CD4-positive, alpha-beta memory T cell (primary cell): ENCODE results near the gene TMEM44. TPM values are rescaled to one million over a fixed set of nuclear protein-coding genes. Genes with fewer than 3 reads are reported as not detected.
"Not testable (repeated sequence)": the region's sequence is repeated elsewhere in the genome, so short reads cannot be mapped to it uniquely, and the experiment has no call there.

Experiments used
- CTCF ChIA-PET: fragments of 350-600 bp; sonication (Branson Sonifier 250); formaldehyde crosslinking; loops from one replicate; lab custom pipeline; 2021; ENCODE audit warnings: inconsistent platforms; ENCODE audit not compliant: partially characterized antibody; lab: Charles Lee
- POLR2A ChIA-PET: fragments of 350-600 bp; sonication (Branson Sonifier 250); formaldehyde crosslinking; loops from one replicate; lab custom pipeline; 2021; ENCODE audit not compliant: partially characterized antibody; lab: Charles Lee
- DNase-seq, 5 donors: peaks; one replicate each; pipeline versions ENCODE4 v3.0.0 to v3.0.0-alpha.2; 2020 to 2022; ENCODE audit warnings: mixed read lengths in 1 of 5
- H3K27ac ChIP-seq: one replicate; pipeline ENCODE4 v1.7.0; 2013; ENCODE audit warnings: low read depth, low read length
- H3K27me3 ChIP-seq: 2 replicates; pipeline ENCODE4 v1.7.0; 2013; ENCODE audit warnings: mild to moderate bottlenecking, low read length, moderate library complexity; ENCODE audit not compliant: insufficient read depth
- H3K36me3 ChIP-seq: 2 replicates; pipeline ENCODE4 v1.7.0; 2013; ENCODE audit warnings: mild to moderate bottlenecking, low read length, moderate library complexity; ENCODE audit not compliant: insufficient read depth
- H3K4me1 ChIP-seq: 2 replicates; pipeline ENCODE4 v1.7.0; 2013; ENCODE audit warnings: mild to moderate bottlenecking, low read length, moderate library complexity; ENCODE audit not compliant: insufficient read depth
- H3K4me3 ChIP-seq, 2 donors: one replicate each; pipeline ENCODE4 v1.7.0; 2013; ENCODE audit warnings: low read length in 2 of 2, mild to moderate bottlenecking in 1 of 2
- H3K9me3 ChIP-seq, 2 donors: one replicate each; pipeline ENCODE4 v1.7.0; 2013; ENCODE audit warnings: low read length in 2 of 2, control low read depth in 1 of 2; ENCODE audit not compliant: control insufficient read depth in 1 of 2
- H3K27ac Mint-ChIP-seq, 7 donors: one replicate each; pipeline ENCODE4 v1.8.0; 2020 to 2021; ENCODE audit warnings: mixed read lengths in 7 of 7, mild to moderate bottlenecking in 6 of 7, inconsistent platforms in 3 of 7, moderate library complexity in 3 of 7
- H3K27me3 Mint-ChIP-seq, 2 donors: one replicate each; pipeline ENCODE4 v1.8.0; 2020 to 2021; ENCODE audit warnings: mixed read lengths in 2 of 2
- H3K36me3 Mint-ChIP-seq, 2 donors: one replicate each; pipeline ENCODE4 v1.8.0; 2020 to 2021; ENCODE audit warnings: mixed read lengths in 2 of 2, inconsistent platforms in 1 of 2, mild to moderate bottlenecking in 1 of 2
- H3K4me1 Mint-ChIP-seq, 4 donors: one replicate each; pipeline ENCODE4 v1.8.0; 2020 to 2021; ENCODE audit warnings: mixed read lengths in 4 of 4, mild to moderate bottlenecking in 1 of 4
- H3K4me3 Mint-ChIP-seq, 8 donors: one replicate each; pipeline ENCODE4 v1.8.0; 2020 to 2021; ENCODE audit warnings: mixed read lengths in 8 of 8, mild to moderate bottlenecking in 7 of 8, moderate library complexity in 6 of 8, inconsistent platforms in 3 of 8
- H3K9me3 Mint-ChIP-seq, 8 donors: one replicate each; pipeline ENCODE4 v1.8.0; 2020 to 2021; ENCODE audit warnings: mixed read lengths in 8 of 8, mild to moderate bottlenecking in 5 of 8, inconsistent platforms in 3 of 8, moderate library complexity in 1 of 8
- intact Hi-C: fragments of 100-400 bp; cut with micrococcal nuclease; formaldehyde crosslinking; loops from one replicate; pipeline ENCODE4 v1.15.1; 2023
- polyA plus RNA-seq, 2 donors: library from polyadenylated mRNA; unstranded; fragments of 300-500 nt; fragmentation: Illumina TruSeq; gene quantifications; one replicate each; pipeline ENCODE4 v1.2.3, GENCODE V29; 2021
- total RNA-seq, 2 experiments: library from RNA; stranded (reverse); gene quantifications; one replicate each; pipeline ENCODE4 v1.2.3, GENCODE V29; 2021

TMEM44 gene
- total and polyA plus RNA-seq, 4 experiments from 2014 or later, result 1.3 to 2.1 (median 1.9) TPM; not detected in 1

GRCh38 chr3:194632809-194633348, 340 bp downstream of the TMEM44 start:
- intact Hi-C loops, result loop anchor here (1.0 kb wide), 1 partner anchor 161 kb away; no protein-coding TSS in a partner anchor
- CTCF ChIA-PET, result no interaction called here
- peaks cover 7% of the 10 kb centered on the region for H3K4me1 ChIP-seq
- Mint-ChIP-seq H3K4me3 (peak overlapping the region; percentile 82 to 86 (median 82)), H3K27me3 (no peaks in the 10 kb centered on the region), H3K36me3 (no peaks in the 10 kb centered on the region), H3K4me1 (peaks cover 3 to 27% (median 10%) of the 10 kb centered on the region in 4 donors), H3K27ac (peak overlapping the region in 4 of 7 donors; percentile 22 to 72 (median 54)), H3K9me3 (no peaks in the 10 kb centered on the region)
- no peak overlapping the region for H3K27ac ChIP-seq
- H3K4me3 ChIP-seq, result peak overlapping the region; percentile 31 to 64
- H3K27me3 ChIP-seq, result no peaks in the 10 kb centered on the region
- POLR2A ChIA-PET, result interaction anchor here (0.7 to 1.4 kb wide), 4 partner anchors 39 to 147 kb away, joined by 3 to 6 read pairs (median 3); partner anchors contain the start of gene LSG1
- H3K36me3 ChIP-seq, result no peaks in the 10 kb centered on the region
- no peak for DNase-seq
- no peaks in the 10 kb centered on the region for H3K9me3 ChIP-seq

DNA sequence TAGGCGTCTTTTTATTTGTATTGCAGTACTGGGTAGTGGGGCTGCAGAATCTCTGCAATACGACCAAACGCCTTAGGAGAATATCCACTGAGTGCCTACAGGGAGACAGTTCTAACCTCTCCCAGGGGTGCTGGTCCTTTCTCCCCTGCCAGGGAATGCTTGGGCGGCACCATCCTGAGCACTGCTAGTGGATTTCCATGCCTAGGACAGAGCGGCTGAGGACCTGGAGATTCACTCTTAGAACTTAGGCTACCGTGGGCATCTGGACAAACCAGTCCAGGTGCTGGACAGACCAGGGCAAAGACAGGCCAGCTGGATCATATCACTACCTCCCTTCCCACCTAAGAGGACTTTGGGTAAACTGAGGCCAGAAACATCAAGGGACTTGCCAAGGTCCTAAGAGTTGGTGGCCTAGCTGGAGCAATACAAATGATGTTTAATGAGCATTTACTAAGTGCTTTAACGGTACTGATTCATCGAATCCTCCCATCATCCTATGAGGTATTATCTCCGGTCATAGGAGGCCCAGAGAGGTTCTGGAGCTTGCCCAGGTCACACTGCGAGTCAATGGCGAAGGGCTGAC, 902 bp downstream of the TMEM44 start:
- Histone ChIP-seq H3K4me3 (peak overlapping the region in 1 of 2 donors; percentile 51), H3K36me3 (no peaks in the 10 kb centered on the region), H3K4me1 (peaks cover 7% of the 10 kb centered on the region), H3K27ac (no peak overlapping the region), H3K27me3 (no peaks in the 10 kb centered on the region), H3K9me3 (no peaks in the 10 kb centered on the region)
- Mint-ChIP-seq H3K9me3 (no peaks in the 10 kb centered on the region), H3K27me3 (no peaks in the 10 kb centered on the region), H3K27ac (peak overlapping the region in 4 of 7 donors; percentile 17 to 72 (median 42)), H3K4me3 (peak overlapping the region; percentile 82 to 86 (median 82)), H3K36me3 (no peaks in the 10 kb centered on the region), H3K4me1 (peaks cover 3 to 22% (median 10%) of the 10 kb centered on the region in 4 donors)
- no peak for DNase-seq
- intact Hi-C loops, result no loop called here
- ChIA-PET POLR2A (no interaction called here), CTCF (no interaction called here)

DNA sequence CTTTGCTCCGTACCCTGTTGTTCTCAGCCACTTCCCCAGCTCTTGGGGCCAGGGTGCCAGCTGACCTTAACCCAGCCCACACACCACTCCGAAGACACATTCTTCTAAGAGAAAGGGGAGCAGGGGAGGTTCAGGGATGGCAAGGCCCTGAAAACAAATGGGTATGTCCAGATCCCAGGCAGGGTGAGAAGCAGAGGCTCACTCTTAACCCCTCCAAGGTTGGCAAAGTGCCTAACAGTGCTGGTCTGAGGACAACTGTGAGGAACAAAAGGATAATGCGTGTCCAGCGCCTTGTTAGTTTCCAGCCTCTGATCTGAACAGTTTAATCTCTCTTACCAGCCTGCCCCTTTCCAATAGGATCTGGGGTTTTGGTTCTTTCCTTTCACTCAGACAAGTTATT, 1.5 kb downstream of the TMEM44 start:
- H3K9me3 ChIP-seq, result no peaks in the 10 kb centered on the region
- H3K27ac Mint-ChIP-seq, result no peak overlapping the region
- H3K9me3 Mint-ChIP-seq, result no peaks in the 10 kb centered on the region
- peaks cover 3 to 17% (median 10%) of the 10 kb centered on the region in 4 donors for H3K4me1 Mint-ChIP-seq
- H3K27ac ChIP-seq, result no peak overlapping the region
- no peaks in the 10 kb centered on the region for H3K27me3 Mint-ChIP-seq
- no peak overlapping the region for H3K4me3 ChIP-seq
- intact Hi-C loops, result no loop called here
- H3K36me3 ChIP-seq, result no peaks in the 10 kb centered on the region
- no peaks in the 10 kb centered on the region for H3K27me3 ChIP-seq
- H3K4me3 Mint-ChIP-seq, result peak overlapping the region in 3 of 8 donors; percentile 83 to 86 (median 85)
- ChIA-PET CTCF (no interaction called here), POLR2A (no interaction called here)
- no peaks in the 10 kb centered on the region for H3K36me3 Mint-ChIP-seq
- peaks cover 7% of the 10 kb centered on the region for H3K4me1 ChIP-seq
- no peak for DNase-seq

GRCh38 chr3:194630681-194631080, 2.5 kb downstream of the TMEM44 start:
- H3K4me1 ChIP-seq, intact Hi-C loops, DNase-seq, H3K27me3 Mint-ChIP-seq, H3K4me3 Mint-ChIP-seq, H3K27ac ChIP-seq, H3K4me3 ChIP-seq, H3K36me3 ChIP-seq, H3K9me3 Mint-ChIP-seq, CTCF ChIA-PET, H3K36me3 Mint-ChIP-seq, POLR2A ChIA-PET, H3K9me3 ChIP-seq, H3K27ac Mint-ChIP-seq, H3K27me3 ChIP-seq: not testable (repeated sequence)
- peaks cover 3 to 17% (median 9%) of the 10 kb centered on the region in 4 donors for H3K4me1 Mint-ChIP-seq

GRCh38 chr3:194624956-194625355, 8.3 kb downstream of the TMEM44 start:
- no peak overlapping the region for H3K4me3 Mint-ChIP-seq
- intact Hi-C loops, result no loop called here
- H3K27ac Mint-ChIP-seq, result peak overlapping the region in 1 of 7 donors; percentile 36
- POLR2A ChIA-PET, result no interaction called here
- H3K4me1 Mint-ChIP-seq, result no peaks in the 10 kb centered on the region
- Histone ChIP-seq H3K36me3 (no peaks in the 10 kb centered on the region), H3K27me3 (no peaks in the 10 kb centered on the region), H3K4me1 (no peaks in the 10 kb centered on the region), H3K9me3 (no peaks in the 10 kb centered on the region), H3K4me3 (no peak overlapping the region), H3K27ac (no peak overlapping the region)
- no peaks in the 10 kb centered on the region for H3K36me3 Mint-ChIP-seq
- DNase-seq, result no peak
- CTCF ChIA-PET, result no interaction called here
- H3K27me3 Mint-ChIP-seq, result no peaks in the 10 kb centered on the region
- no peaks in the 10 kb centered on the region for H3K9me3 Mint-ChIP-seq

DNA sequence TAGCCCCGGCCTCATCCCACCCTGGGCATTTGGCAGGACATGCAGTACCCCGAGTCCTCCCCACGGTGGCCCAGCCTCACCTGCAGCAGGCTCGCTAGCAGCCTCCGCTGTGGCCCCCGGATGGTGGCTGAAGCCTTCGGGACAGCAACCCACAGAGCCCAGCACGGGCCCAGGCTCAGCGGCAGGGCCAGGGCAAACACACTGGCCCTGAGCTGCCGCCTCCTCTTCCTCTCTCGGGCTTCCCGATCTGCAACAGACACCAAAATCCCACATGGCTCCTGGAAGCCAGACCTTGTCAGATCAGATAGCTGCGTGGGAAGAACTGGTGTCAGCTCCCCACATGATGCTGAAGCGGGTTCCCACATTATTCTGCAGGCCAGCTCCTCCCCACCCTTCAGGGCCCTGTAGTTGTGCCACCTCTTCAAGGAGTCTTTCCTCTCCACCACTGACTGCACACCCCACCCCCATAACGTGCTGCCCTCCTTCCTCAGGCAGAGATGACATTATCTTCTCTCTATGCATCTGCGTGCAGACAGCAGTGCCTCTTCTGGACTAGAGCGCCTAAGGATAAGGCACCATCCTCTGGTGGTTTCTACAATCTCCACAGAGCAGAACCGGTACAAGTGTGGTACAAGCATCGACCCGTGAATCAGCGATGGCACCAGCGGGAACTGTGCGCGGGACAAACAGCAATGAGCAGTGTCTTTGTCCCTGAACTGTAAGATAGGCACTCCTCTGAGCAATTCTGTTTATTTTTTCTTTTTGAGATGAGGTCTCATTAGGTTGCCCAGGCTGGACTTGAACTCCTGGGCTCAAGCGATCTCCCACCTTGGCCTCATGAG, 9.5 kb downstream of the TMEM44 start:
- H3K27me3 Mint-ChIP-seq, result no peaks in the 10 kb centered on the region
- Histone ChIP-seq H3K4me1 (no peaks in the 10 kb centered on the region), H3K9me3 (no peaks in the 10 kb centered on the region), H3K27ac (no peak overlapping the region), H3K4me3 (no peak overlapping the region), H3K36me3 (no peaks in the 10 kb centered on the region), H3K27me3 (no peaks in the 10 kb centered on the region)
- POLR2A ChIA-PET, result no interaction called here
- no peaks in the 10 kb centered on the region for H3K4me1 Mint-ChIP-seq
- H3K4me3 Mint-ChIP-seq, result no peak overlapping the region
- intact Hi-C loops, result no loop called here
- no peaks in the 10 kb centered on the region for H3K36me3 Mint-ChIP-seq
- H3K27ac Mint-ChIP-seq, result no peak overlapping the region
- H3K9me3 Mint-ChIP-seq, result no peaks in the 10 kb centered on the region
- CTCF ChIA-PET, result no interaction called here
- no peak for DNase-seq

- no peaks in the 10 kb centered on the region for H3K36me3 Mint-ChIP-seq
- intact Hi-C loops, result no loop called here
- DNase-seq, result no peak
- H3K4me1 ChIP-seq, result no peaks in the 10 kb centered on the region
- no peak overlapping the region for H3K27ac ChIP-seq
- H3K4me3 Mint-ChIP-seq, result no peak overlapping the region
- ChIA-PET POLR2A (no interaction called here), CTCF (no interaction called here)
- H3K36me3 ChIP-seq, result no peaks in the 10 kb centered on the region
- H3K9me3 Mint-ChIP-seq, result no peaks in the 10 kb centered on the region
- no peak overlapping the region for H3K27ac Mint-ChIP-seq
- H3K27me3 Mint-ChIP-seq, result no peaks in the 10 kb centered on the region
- no peak overlapping the region for H3K4me3 ChIP-seq
- no peaks in the 10 kb centered on the region for H3K9me3 ChIP-seq
- no peaks in the 10 kb centered on the region for H3K27me3 ChIP-seq
- no peaks in the 10 kb centered on the region for H3K4me1 Mint-ChIP-seq
Observed at GRCh38 chr3:194622621-194623340, 10.4 kb downstream of the TMEM44 start.
